ENCODE results near the gene NKX3-2. TPM values are rescaled to one million over a fixed set of nuclear protein-coding genes. Genes with fewer than 3 reads are reported as not detected.
A peak's percentile ranks its signal among the peaks of the same experiment; 100 is the strongest.

NKX3-2 gene
- total RNA-seq, 1 experiment from 2014 or later, result 0.07 TPM

- BruUV-seq (replicated peaks), result no TSS peak
- H3K9ac ChIP-seq (ENCODE audit: low read length), result no peak overlapping the region
- no peaks in the 10 kb centered on the region for H3K9me2 ChIP-seq (replicated peaks; ENCODE audit: low read length)
- peaks cover 25% of the 10 kb centered on the region for H3K27me3 ChIP-seq (ENCODE audit: low read length)
- H3K9me3 ChIP-seq (ENCODE audit: low read length), result no peaks in the 10 kb centered on the region
- ChIA-PET POLR2A (ENCODE audit: unreplicated experiment) (no interaction called here), CTCF (no interaction called here)
- ATAC-seq (no peak), DNase-seq (peak; percentile 22)
- H3K4me1 ChIP-seq (ENCODE audit: insufficient read depth, low read length), result peaks cover 8% of the 10 kb centered on the region
- H3F3A ChIP-seq (ENCODE audit: low read length, unreplicated experiment), result no peaks in the 10 kb centered on the region
- H4K20me1 ChIP-seq (ENCODE audit: low read length), result no peaks in the 10 kb centered on the region
- H3K79me2 ChIP-seq (ENCODE audit: low read length), result no peaks in the 10 kb centered on the region
- H3K4me3 ChIP-seq (ENCODE audit: low read length), result peak overlapping the region; percentile 90
- TF ChIP-seq EZH2 (IDR thresholded peaks at IDR 0.05; ENCODE audit: low read length, unreplicated experiment) (no peak), EZH2phosphoT487 (IDR thresholded peaks at IDR 0.05; ENCODE audit: borderline replicate concordance, low read length) (no peak)
- TF ChIP-seq, protein P1, sequence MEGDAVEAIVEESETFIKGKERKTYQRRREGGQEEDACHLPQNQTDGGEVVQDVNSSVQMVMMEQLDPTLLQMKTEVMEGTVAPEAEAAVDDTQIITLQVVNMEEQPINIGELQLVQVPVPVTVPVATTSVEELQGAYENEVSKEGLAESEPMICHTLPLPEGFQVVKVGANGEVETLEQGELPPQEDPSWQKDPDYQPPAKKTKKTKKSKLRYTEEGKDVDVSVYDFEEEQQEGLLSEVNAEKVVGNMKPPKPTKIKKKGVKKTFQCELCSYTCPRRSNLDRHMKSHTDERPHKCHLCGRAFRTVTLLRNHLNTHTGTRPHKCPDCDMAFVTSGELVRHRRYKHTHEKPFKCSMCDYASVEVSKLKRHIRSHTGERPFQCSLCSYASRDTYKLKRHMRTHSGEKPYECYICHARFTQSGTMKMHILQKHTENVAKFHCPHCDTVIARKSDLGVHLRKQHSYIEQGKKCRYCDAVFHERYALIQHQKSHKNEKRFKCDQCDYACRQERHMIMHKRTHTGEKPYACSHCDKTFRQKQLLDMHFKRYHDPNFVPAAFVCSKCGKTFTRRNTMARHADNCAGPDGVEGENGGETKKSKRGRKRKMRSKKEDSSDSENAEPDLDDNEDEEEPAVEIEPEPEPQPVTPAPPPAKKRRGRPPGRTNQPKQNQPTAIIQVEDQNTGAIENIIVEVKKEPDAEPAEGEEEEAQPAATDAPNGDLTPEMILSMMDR (conservative IDR thresholded peaks at IDR 0.05; ENCODE audit: low read depth, low read length), result no peak
- intact Hi-C loops (cut with micrococcal nuclease), result loop anchor here (2.0 to 5.0 kb wide), 2 partner anchors 66 to 820 kb away; partner anchors contain the start of gene RAB28
- peak overlapping the region; percentile 99; the same call in 1 of the 2 replicates for H2AFZ ChIP-seq (ENCODE audit: low read length)
- no peak overlapping the region for H3K27ac ChIP-seq (ENCODE audit: low read length)
- no peaks in the 10 kb centered on the region for H3K36me3 ChIP-seq (ENCODE audit: low read depth, low read length)
- peak overlapping the region; percentile 99 for H3K4me2 ChIP-seq (ENCODE audit: low read length)
Measured at GRCh38 chr4:13548059-13548983, 4.0 kb upstream of the NKX3-2 start.

- Histone ChIP-seq H3K27ac (ENCODE audit: low read length) (no peak overlapping the region), H3K9me3 (ENCODE audit: low read length) (no peaks in the 10 kb centered on the region), H3F3A (ENCODE audit: low read length, unreplicated experiment) (no peaks in the 10 kb centered on the region), H3K9me2 (replicated peaks; ENCODE audit: low read length) (no peaks in the 10 kb centered on the region), H3K27me3 (ENCODE audit: low read length) (peaks cover 25% of the 10 kb centered on the region), H2AFZ (ENCODE audit: low read length) (peak overlapping the region; percentile 79), H3K79me2 (ENCODE audit: low read length) (no peaks in the 10 kb centered on the region), H3K4me3 (ENCODE audit: low read length) (peak overlapping the region; percentile 61), H3K9ac (ENCODE audit: low read length) (no peak overlapping the region), H3K36me3 (ENCODE audit: low read depth, low read length) (no peaks in the 10 kb centered on the region), H4K20me1 (ENCODE audit: low read length) (no peaks in the 10 kb centered on the region), H3K4me1 (ENCODE audit: insufficient read depth, low read length) (peaks cover 8% of the 10 kb centered on the region), H3K4me2 (ENCODE audit: low read length) (peak overlapping the region; percentile 82)
- no peak for DNase-seq
- POLR2A ChIA-PET (ENCODE audit: unreplicated experiment), result no interaction called here
- CTCF ChIA-PET, result no interaction called here
- intact Hi-C loops (cut with micrococcal nuclease), result loop anchor here (2.0 to 5.0 kb wide), 2 partner anchors 65 to 819 kb away; partner anchors contain the start of gene RAB28
- BruUV-seq (replicated peaks), result no TSS peak
- TF ChIP-seq EZH2 (IDR thresholded peaks at IDR 0.05; ENCODE audit: low read length, unreplicated experiment) (no peak), EZH2phosphoT487 (IDR thresholded peaks at IDR 0.05; ENCODE audit: borderline replicate concordance, low read length) (no peak)
- TF ChIP-seq, protein P1 (conservative IDR thresholded peaks at IDR 0.05; ENCODE audit: low read depth, low read length), result no peak
- ATAC-seq, result no peak
Measured at GRCh38 chr4:13547485-13548041, 3.3 kb upstream of the NKX3-2 start.
